Uterus (tissue), 4 donors: Measurements from ENCODE around the gene ZNF786. TPM values are rescaled to one million over a fixed set of nuclear protein-coding genes. Genes with fewer than 3 reads are reported as not detected.

Experiments
- DNase-seq, 2 donors: peaks; one replicate each; pipeline ENCODE4 v3.0.0-alpha.2; 2019 to 2020
- H3K27ac ChIP-seq, 2 donors: fragments of 200-600 bp; sonication (generic); 1 replicate in 1 of 2; 2 replicates in 1 of 2; pipeline ENCODE4 v1.5.1; 2016 to 2018
- H3K27me3 ChIP-seq, 2 donors: fragments of 200-600 bp; sonication (generic); one replicate each; pipeline ENCODE4 v1.5.1; 2018 to 2019; ENCODE audit warnings: control low read depth in 1 of 2
- H3K36me3 ChIP-seq, 2 donors: fragments of 200-600 bp; sonication (generic); one replicate each; pipeline ENCODE4 v1.5.1; 2019; ENCODE audit warnings: control low read depth in 1 of 2
- H3K4me1 ChIP-seq, 2 donors: fragments of 200-600 bp; sonication (generic); one replicate each; pipeline ENCODE4 v1.5.1; 2018 to 2019; ENCODE audit warnings: control low read depth in 1 of 2
- H3K4me3 ChIP-seq, 2 donors: fragments of 200-600 bp; sonication (generic); 1 replicate in 1 of 2; 2 replicates in 1 of 2; pipeline ENCODE4 v1.5.1; 2018 to 2019; ENCODE audit warnings: mild to moderate bottlenecking in 1 of 2
- H3K9me3 ChIP-seq, 2 donors: fragments of 200-600 bp; sonication (generic); one replicate each; pipeline ENCODE4 v1.5.1; 2019; ENCODE audit warnings: control low read depth in 1 of 2
- CTCF ChIP-seq, 4 experiments: fragments of 200-600 bp in 2 of 4; fragments of 450-650 bp in 2 of 4; sonication (generic) in 2 of 4; IDR thresholded peaks; one replicate each; pipeline ENCODE4 v1.5.1; 2016 to 2019; ENCODE audit warnings: antibody characterized with exemption in 4 of 4, mild to moderate bottlenecking in 2 of 4, moderate library complexity in 1 of 4
- POLR2A ChIP-seq, 2 donors: fragments of 450-650 bp; IDR thresholded peaks; one replicate each; pipeline ENCODE4 v1.6.1; 2016; ENCODE audit warnings: antibody characterized with exemption in 2 of 2, mild to moderate bottlenecking in 1 of 2, moderate library complexity in 1 of 2
- intact Hi-C: fragments of 100-400 bp; cut with DNase I; formaldehyde crosslinking; loops from one replicate; pipeline ENCODE4 v1.15.1; 2023; ENCODE audit warnings: low total_unique reads
- total RNA-seq, 4 donors: library from RNA; depleted of rRNA in 3 of 4; stranded (reverse); fragments of >200 nt in 3 of 4; gene quantifications; one replicate each; pipeline versions ENCODE4 v1.1.0 to v1.2.4, GENCODE V29; 2014 to 2023
- donor health status: DM: yes; HTN: yes; CAD: no.

The ZNF786 gene
- total RNA-seq, 4 donors from 2014 or later: 3.6 to 13.7 (median 9.7) TPM

- no peak for DNase-seq
- Histone ChIP-seq H3K27ac (no peak overlapping the region), H3K27me3 (no peaks in the 10 kb centered on the region), H3K4me3 (no peak overlapping the region), H3K9me3 (no peaks in the 10 kb centered on the region), H3K4me1 (no peaks in the 10 kb centered on the region), H3K36me3 (no peaks in the 10 kb centered on the region)
- TF ChIP-seq CTCF (IDR thresholded peaks at IDR 0.05) (no peak), POLR2A (IDR thresholded peaks at IDR 0.05) (no peak)
- intact Hi-C loops: no loop called here
Observed at GRCh38 chr7:149104749-149105148, 14.2 kb upstream of the ZNF786 start.

- Histone ChIP-seq H3K27ac (no peak overlapping the region), H3K27me3 (no peaks in the 10 kb centered on the region), H3K36me3 (no peaks in the 10 kb centered on the region), H3K9me3 (no peaks in the 10 kb centered on the region), H3K4me1 (no peaks in the 10 kb centered on the region), H3K4me3 (no peak overlapping the region)
- intact Hi-C loops: no loop called here
- no peak for DNase-seq
- no peak for TF ChIP-seq POLR2A (IDR thresholded peaks at IDR 0.05)
- no peak for TF ChIP-seq CTCF (IDR thresholded peaks at IDR 0.05)
Observed at GRCh38 chr7:149104214-149104613, 13.7 kb upstream of the ZNF786 start.

- Histone ChIP-seq H3K36me3 (no peaks in the 10 kb centered on the region), H3K9me3 (no peaks in the 10 kb centered on the region), H3K4me3 (no peak overlapping the region), H3K27me3 (no peaks in the 10 kb centered on the region), H3K27ac (no peak overlapping the region), H3K4me1 (no peaks in the 10 kb centered on the region)
- no peak for DNase-seq
- no peak for TF ChIP-seq POLR2A (IDR thresholded peaks at IDR 0.05)
- no peak for TF ChIP-seq CTCF (IDR thresholded peaks at IDR 0.05)
- intact Hi-C loops: no loop called here
Observed at GRCh38 chr7:149103424-149103823, 12.9 kb upstream of the ZNF786 start.

GRCh38 chr7:149102666-149103065 is 12.1 kb upstream of the ZNF786 start:
- intact Hi-C loops: no loop called here
- Histone ChIP-seq H3K4me1 (no peaks in the 10 kb centered on the region), H3K36me3 (no peaks in the 10 kb centered on the region), H3K27me3 (no peaks in the 10 kb centered on the region), H3K27ac (no peak overlapping the region), H3K9me3 (no peaks in the 10 kb centered on the region), H3K4me3 (no peak overlapping the region)
- TF ChIP-seq CTCF (IDR thresholded peaks at IDR 0.05) (no peak), POLR2A (IDR thresholded peaks at IDR 0.05) (no peak)
- DNase-seq: no peak

GRCh38 chr7:149100821-149101220 is 10.3 kb upstream of the ZNF786 start:
- DNase-seq: no peak
- H3K9me3 ChIP-seq: no peaks in the 10 kb centered on the region
- no peaks in the 10 kb centered on the region for H3K27me3 ChIP-seq
- no peaks in the 10 kb centered on the region for H3K36me3 ChIP-seq
- TF ChIP-seq CTCF (IDR thresholded peaks at IDR 0.05) (no peak), POLR2A (IDR thresholded peaks at IDR 0.05) (no peak)
- intact Hi-C loops: no loop called here
- no peaks in the 10 kb centered on the region for H3K4me1 ChIP-seq
- H3K4me3 ChIP-seq: no peak overlapping the region
- no peak overlapping the region for H3K27ac ChIP-seq
